GM23248 (cell line): Measurements from ENCODE around the gene FHAD1.

Experiments used
- EZH2 ChIP-seq: fragments of 200-600 bp; sonication (generic); IDR thresholded peaks from 2 replicates; pipeline ENCODE4 v1.6.1; 2018; ENCODE audit warnings: antibody characterized with exemption, mild to moderate bottlenecking; ENCODE audit not compliant: insufficient read depth, poor library complexity, severe bottlenecking
- EZH2phosphoT487 ChIP-seq: fragments of 200-600 bp; sonication (generic); IDR thresholded peaks from 2 replicates; pipeline ENCODE4 v1.6.1; 2018; ENCODE audit warnings: antibody characterized with exemption, moderate library complexity, mild to moderate bottlenecking, low read depth; ENCODE audit not compliant: insufficient read depth

- TF ChIP-seq EZH2 (no peak), EZH2phosphoT487 (no peak)
Observed at GRCh38 chr1:15334995-15335394, 88.0 kb downstream of the FHAD1 start.
